ENCODE data around the gene CLPTM1.
A peak's percentile ranks its signal among the peaks of the same experiment; 100 is the strongest.
"Not testable (repeated sequence)": the region's sequence is repeated elsewhere in the genome, so short reads cannot be mapped to it uniquely, and the experiment has no call there.

Gene CLPTM1

DNA sequence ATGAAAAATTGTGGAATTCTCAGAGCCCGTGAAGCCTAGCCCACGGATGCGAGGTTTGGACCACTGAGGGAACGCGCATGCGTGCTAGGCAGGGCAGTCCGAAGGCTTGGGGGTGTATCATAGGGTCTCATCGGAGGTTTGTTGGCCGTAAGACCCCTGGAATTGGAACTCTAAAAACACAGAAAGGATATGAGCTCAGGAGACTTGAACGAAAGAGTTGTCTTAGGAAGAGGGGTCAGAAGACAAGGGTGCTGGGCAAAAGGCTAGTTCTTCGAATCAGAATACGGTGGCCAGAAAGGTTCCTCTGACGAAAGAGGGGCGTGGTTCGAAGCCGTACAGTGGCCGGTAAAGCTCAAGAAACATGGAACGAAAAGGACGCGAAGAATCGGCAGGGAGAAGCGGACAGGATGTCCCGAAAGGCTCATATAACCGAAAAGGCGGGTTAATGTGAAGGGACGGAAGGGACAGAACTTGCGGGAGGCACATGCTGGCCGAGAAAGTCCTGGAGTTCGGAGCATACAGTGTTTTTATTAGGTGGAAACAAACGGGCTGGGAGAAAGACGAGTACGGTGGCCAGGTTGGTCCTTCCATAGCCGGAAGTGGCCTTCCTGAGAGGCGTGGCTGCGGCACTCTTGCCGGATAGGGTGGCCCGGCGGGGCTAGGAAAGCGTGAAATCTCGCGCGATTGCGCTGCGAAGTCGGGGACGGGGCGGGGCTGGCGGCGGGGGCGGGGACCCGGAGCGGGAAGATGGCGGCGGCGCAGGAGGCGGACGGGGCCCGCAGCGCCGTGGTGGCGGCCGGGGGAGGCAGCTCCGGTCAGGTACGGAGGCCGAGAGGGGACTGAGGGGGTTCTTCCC, at the start of gene CLPTM1:
TSS of gene CLPTM1 (plus strand) at position 732 of the 856 bp plus-strand sequence. CDS start at position 748, 16 bp downstream.
- peak; percentile 25 for FAIRE-seq

DNA sequence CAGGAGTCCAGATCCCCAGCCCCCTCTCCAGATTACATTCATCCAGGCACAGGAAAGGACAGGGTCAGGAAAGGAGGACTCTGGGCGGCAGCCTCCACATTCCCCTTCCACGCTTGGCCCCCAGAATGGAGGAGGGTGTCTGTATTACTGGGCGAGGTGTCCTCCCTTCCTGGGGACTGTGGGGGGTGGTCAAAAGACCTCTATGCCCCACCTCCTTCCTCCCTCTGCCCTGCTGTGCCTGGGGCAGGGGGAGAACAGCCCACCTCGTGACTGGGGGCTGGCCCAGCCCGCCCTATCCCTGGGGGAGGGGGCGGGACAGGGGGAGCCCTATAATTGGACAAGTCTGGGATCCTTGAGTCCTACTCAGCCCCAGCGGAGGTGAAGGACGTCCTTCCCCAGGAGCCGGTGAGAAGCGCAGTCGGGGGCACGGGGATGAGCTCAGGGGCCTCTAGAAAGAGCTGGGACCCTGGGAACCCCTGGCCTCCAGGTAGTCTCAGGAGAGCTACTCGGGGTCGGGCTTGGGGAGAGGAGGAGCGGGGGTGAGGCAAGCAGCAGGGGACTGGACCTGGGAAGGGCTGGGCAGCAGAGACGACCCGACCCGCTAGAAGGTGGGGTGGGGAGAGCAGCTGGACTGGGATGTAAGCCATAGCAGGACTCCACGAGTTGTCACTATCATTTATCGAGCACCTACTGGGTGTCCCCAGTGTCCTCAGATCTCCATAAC, 49.6 kb upstream of the CLPTM1 start, which contains the start of gene APOE:
TSS of gene APOE (plus strand) at position 360 of the 724 bp plus-strand sequence. CDS start 829 bp downstream, outside the sequence.
- peak; percentile 91 for FAIRE-seq

- no peak for FAIRE-seq
These were observed 47.6 kb upstream of the CLPTM1 start for GRCh38 chr19:44907613-44908012.

DNA sequence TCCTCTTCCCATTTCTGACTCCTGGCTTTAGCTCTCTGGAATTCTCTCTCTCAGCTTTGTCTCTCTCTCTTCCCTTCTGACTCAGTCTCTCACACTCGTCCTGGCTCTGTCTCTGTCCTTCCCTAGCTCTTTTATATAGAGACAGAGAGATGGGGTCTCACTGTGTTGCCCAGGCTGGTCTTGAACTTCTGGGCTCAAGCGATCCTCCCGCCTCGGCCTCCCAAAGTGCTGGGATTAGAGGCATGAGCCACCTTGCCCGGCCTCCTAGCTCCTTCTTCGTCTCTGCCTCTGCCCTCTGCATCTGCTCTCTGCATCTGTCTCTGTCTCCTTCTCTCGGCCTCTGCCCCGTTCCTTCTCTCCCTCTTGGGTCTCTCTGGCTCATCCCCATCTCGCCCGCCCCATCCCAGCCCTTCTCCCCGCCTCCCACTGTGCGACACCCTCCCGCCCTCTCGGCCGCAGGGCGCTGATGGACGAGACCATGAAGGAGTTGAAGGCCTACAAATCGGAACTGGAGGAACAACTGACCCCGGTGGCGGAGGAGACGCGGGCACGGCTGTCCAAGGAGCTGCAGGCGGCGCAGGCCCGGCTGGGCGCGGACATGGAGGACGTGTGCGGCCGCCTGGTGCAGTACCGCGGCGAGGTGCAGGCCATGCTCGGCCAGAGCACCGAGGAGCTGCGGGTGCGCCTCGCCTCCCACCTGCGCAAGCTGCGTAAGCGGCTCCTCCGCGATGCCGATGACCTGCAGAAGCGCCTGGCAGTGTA, 46.9 kb upstream of the CLPTM1 start:
- FAIRE-seq = no peak

DNA sequence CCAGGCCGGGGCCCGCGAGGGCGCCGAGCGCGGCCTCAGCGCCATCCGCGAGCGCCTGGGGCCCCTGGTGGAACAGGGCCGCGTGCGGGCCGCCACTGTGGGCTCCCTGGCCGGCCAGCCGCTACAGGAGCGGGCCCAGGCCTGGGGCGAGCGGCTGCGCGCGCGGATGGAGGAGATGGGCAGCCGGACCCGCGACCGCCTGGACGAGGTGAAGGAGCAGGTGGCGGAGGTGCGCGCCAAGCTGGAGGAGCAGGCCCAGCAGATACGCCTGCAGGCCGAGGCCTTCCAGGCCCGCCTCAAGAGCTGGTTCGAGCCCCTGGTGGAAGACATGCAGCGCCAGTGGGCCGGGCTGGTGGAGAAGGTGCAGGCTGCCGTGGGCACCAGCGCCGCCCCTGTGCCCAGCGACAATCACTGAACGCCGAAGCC, 46.3 kb upstream of the CLPTM1 start:
- no peak for FAIRE-seq

DNA sequence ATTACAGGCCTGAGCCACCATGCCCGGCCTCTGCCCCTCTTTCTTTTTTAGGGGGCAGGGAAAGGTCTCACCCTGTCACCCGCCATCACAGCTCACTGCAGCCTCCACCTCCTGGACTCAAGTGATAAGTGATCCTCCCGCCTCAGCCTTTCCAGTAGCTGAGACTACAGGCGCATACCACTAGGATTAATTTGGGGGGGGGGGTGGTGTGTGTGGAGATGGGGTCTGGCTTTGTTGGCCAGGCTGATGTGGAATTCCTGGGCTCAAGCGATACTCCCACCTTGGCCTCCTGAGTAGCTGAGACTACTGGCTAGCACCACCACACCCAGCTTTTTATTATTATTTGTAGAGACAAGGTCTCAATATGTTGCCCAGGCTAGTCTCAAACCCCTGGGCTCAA, 45.4 kb upstream of the CLPTM1 start:
- no peak for FAIRE-seq

- FAIRE-seq = not testable (repeated sequence)
These were observed 43.3 kb upstream of the CLPTM1 start for GRCh38 chr19:44911896-44912295.

GRCh38 chr19:44912854-44913253, 42.3 kb upstream of the CLPTM1 start:
- FAIRE-seq = no peak

DNA sequence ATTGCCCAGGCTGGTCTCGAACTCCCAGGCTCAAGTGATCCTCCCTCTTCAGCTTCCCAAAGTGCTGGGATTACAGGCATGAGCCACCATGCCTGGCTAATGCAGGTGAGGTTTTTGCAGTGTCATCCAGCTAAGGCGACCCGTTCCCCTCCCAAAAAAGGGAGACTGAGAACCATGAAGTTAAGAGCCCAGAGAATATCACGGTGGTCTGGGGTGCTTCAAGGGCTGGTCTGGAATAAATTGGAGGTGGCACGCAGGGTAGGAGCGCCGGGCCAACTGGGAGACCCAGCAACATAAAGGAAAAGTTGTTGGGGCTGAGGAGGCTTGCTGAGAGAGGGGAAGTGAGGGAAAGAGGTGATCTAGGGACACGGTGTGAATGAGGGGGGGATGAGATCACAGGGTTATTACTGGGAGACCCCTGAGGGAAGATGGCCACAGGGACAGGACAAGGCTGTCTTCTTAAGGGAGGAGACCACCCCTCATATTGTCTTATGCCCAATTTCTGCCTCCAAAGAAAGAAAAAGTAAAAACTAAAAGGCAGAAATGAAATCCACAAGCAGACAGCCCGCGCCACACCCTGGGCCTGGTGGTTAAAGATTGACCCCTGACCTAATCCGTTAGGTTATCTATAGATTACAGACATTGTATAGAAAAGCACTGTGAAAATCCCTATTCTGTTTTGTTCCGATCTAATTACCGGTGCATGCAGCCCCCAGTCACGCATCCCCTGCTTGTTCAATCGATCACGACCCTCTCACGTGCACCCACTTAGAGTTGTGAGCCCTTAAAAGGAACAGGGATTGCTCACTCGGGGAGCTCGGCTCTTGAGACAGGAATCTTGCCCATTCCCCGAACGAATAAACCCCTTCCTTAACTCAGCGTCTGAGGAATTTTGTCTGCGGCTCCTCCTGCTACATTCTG, 41.4 kb upstream of the CLPTM1 start:
- FAIRE-seq = not testable (repeated sequence)

- peak; percentile 72 for FAIRE-seq
These were observed 40.6 kb upstream of the CLPTM1 start, which contains the start of gene APOC1 for GRCh38 chr19:44914433-44915206. Gene APOC1, plus strand, starts transcription at chr19:44914608. Its CDS starts 284 bp downstream, at chr19:44914892.

GRCh38 chr19:44924243-44924725, 30.9 kb upstream of the CLPTM1 start:
- FAIRE-seq = no peak

DNA sequence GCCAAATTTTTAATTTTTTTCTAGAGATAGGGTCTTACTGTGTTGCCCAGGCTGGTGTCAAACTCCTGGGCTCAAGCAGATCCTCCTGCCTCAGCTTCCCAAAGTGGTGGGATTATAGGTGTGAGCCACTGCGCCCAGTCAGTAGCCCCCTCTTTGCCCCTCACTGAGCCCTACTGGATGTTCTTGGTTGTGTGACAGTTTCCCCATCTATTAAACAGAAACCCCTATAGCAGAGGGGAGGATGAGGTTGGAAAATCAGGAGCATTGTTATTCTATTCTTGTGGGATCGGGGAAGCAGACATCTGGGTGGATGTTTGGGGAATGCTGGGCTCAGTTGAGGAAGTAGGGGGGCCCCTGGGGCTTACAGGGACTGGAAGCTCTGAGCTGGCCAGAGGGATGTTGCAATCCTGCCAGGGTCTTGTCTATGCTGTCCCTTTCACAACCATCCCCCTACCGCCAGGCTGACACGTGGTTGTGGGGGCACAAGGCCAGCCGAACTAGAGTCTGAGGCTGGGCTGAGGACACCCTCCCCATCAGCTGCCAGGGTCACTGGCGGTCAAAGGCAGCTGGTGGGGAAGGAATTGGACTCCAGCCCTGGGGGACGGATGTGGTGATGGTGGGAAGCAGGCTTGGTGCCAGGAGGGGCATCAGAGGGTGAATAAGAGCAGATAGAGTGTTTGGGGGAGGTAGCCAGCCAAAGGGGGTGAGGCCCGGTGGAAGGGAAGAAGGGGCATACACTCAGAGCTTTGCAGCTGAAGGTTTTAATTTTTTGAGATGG, 29.9 kb upstream of the CLPTM1 start:
- FAIRE-seq = no peak

DNA sequence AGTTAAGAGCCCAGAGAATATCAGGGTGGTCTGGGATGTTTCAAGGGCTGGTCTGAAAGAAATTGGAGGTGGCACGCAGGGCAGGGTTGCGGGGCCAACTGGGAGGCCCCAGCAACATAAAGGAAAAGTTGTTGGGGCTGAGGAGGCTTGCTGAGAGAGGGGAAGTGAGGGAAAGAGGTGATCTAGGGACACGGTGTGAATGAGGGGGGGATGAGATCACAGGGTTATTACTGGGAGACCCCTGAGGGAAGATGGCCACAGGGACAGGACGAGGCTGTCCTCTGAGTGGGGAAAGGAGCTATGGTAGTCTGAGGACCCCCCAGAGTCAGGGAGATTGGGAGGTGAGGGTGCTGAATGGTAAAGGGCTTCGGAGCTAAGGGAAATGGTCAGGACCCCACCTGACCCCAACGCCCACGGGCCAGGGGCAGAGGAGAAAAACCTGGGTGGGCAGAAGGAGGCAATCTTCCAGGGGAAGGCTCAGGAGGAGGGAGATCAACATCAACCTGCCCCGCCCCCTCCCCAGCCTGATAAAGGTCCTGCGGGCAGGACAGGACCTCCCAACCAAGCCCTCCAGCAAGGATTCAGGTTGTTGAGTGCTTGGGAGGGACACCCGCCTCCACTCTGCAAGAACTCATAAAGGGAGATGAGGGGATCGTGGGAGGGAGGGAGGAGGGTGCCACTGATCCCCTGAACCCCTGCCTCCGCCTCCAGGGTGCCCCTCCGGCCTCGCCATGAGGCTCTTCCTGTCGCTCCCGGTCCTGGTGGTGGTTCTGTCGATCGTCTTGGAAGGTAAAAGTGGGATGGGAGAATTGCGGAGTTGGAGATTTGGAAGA, 28.7 kb upstream of the CLPTM1 start:
- FAIRE-seq = not testable (repeated sequence)

GRCh38 chr19:44927746-44928145, 27.4 kb upstream of the CLPTM1 start:
- FAIRE-seq = no peak

GRCh38 chr19:44930088-44930487, 25.1 kb upstream of the CLPTM1 start:
- FAIRE-seq = no peak

DNA sequence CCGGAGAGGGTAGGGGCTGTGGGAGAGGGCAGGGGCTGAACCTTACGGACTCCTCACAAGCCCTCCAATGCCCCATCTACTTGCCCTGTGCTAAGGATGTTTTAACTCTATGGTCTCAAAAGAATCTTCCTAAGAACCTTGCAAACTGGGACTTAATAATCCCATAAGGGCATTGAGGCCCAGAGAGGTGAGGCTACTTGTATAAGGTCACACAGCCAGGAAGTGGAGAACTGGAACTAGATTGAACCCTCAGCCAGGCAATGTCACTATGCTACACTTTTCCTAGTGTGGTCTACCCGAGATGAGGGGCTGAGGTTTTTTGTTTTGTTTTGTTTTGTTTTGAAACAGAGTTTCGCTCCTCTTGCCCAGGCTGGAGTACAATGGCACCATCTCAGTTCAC, 23.6 kb upstream of the CLPTM1 start:
- no peak for FAIRE-seq

- FAIRE-seq = no peak
These were observed 15.5 kb upstream of the CLPTM1 start for GRCh38 chr19:44939668-44940067.

GRCh38 chr19:44942067-44942571, 13.1 kb upstream of the CLPTM1 start, which contains the start of gene APOC4:
Gene APOC4, plus strand, starts transcription at chr19:44942237. Its CDS starts 41 bp downstream, at chr19:44942278.
- no peak for FAIRE-seq

- no peak for FAIRE-seq
These were observed 11.4 kb upstream of the CLPTM1 start for GRCh38 chr19:44943801-44944249.
